ENCODE results near the gene RREB1. TPM values are rescaled to one million over a fixed set of nuclear protein-coding genes. Genes with fewer than 3 reads are reported as not detected.

The RREB1 gene
- total RNA-seq, 1 donor from 2014 or later, result 12.7 TPM

GRCh38 chr6:7201444-7201731 is 93.6 kb downstream of the RREB1 start:
- Mint-ChIP-seq H3K9me3 (no peaks in the 10 kb centered on the region), H3K27ac (no peak overlapping the region), H3K4me3 (no peak overlapping the region), H3K27me3 (ENCODE audit: insufficient read depth) (no peaks in the 10 kb centered on the region), H3K4me1 (ENCODE audit: low read depth) (peaks cover 14% of the 10 kb centered on the region), H3K36me3 (ENCODE audit: low read depth) (peaks cover 8% of the 10 kb centered on the region)
- intact Hi-C loops (cut with micrococcal nuclease), result no loop called here
- no peak for DNase-seq (ENCODE audit: low spot score)

GRCh38 chr6:7201732-7202541 is 94.2 kb downstream of the RREB1 start:
- Mint-ChIP-seq H3K36me3 (ENCODE audit: low read depth) (peaks cover 8% of the 10 kb centered on the region), H3K27ac (no peak overlapping the region), H3K4me3 (no peak overlapping the region), H3K9me3 (no peaks in the 10 kb centered on the region), H3K27me3 (ENCODE audit: insufficient read depth) (no peaks in the 10 kb centered on the region), H3K4me1 (ENCODE audit: low read depth) (peaks cover 14% of the 10 kb centered on the region)
- DNase-seq (ENCODE audit: low spot score), result no peak
- intact Hi-C loops (cut with micrococcal nuclease), result no loop called here

- H3K9me3 Mint-ChIP-seq, result no peaks in the 10 kb centered on the region
- H3K27ac Mint-ChIP-seq, result no peak overlapping the region
- no peak for DNase-seq (ENCODE audit: low spot score)
- H3K4me3 Mint-ChIP-seq, result no peak overlapping the region
- no peaks in the 10 kb centered on the region for H3K27me3 Mint-ChIP-seq (ENCODE audit: insufficient read depth)
- H3K4me1 Mint-ChIP-seq (ENCODE audit: low read depth), result peaks cover 11% of the 10 kb centered on the region
- intact Hi-C loops (cut with micrococcal nuclease), result no loop called here
- H3K36me3 Mint-ChIP-seq (ENCODE audit: low read depth), result peaks cover 7% of the 10 kb centered on the region
These were observed 95.2 kb downstream of the RREB1 start for GRCh38 chr6:7202950-7203349.

GRCh38 chr6:7203939-7204338 is 96.2 kb downstream of the RREB1 start:
- no peak overlapping the region for H3K27ac Mint-ChIP-seq
- H3K27me3 Mint-ChIP-seq (ENCODE audit: insufficient read depth), result no peaks in the 10 kb centered on the region
- intact Hi-C loops (cut with micrococcal nuclease), result no loop called here
- H3K36me3 Mint-ChIP-seq (ENCODE audit: low read depth), result peaks cover 7% of the 10 kb centered on the region
- no peaks in the 10 kb centered on the region for H3K9me3 Mint-ChIP-seq
- no peak for DNase-seq (ENCODE audit: low spot score)
- H3K4me3 Mint-ChIP-seq, result no peak overlapping the region
- peaks cover 11% of the 10 kb centered on the region for H3K4me1 Mint-ChIP-seq (ENCODE audit: low read depth)

GRCh38 chr6:7204726-7205125 is 97.0 kb downstream of the RREB1 start:
- Mint-ChIP-seq H3K4me3 (no peak overlapping the region), H3K27me3 (ENCODE audit: insufficient read depth) (no peaks in the 10 kb centered on the region), H3K36me3 (ENCODE audit: low read depth) (peaks cover 7% of the 10 kb centered on the region), H3K4me1 (ENCODE audit: low read depth) (peaks cover 11% of the 10 kb centered on the region), H3K9me3 (no peaks in the 10 kb centered on the region), H3K27ac (no peak overlapping the region)
- intact Hi-C loops (cut with micrococcal nuclease), result no loop called here
- no peak for DNase-seq (ENCODE audit: low spot score)

GRCh38 chr6:7207720-7208119 is 100.0 kb downstream of the RREB1 start:
- intact Hi-C loops (cut with micrococcal nuclease), result no loop called here
- Mint-ChIP-seq H3K9me3 (no peaks in the 10 kb centered on the region), H3K27ac (no peak overlapping the region), H3K27me3 (ENCODE audit: insufficient read depth) (no peaks in the 10 kb centered on the region), H3K36me3 (ENCODE audit: low read depth) (peaks cover 14% of the 10 kb centered on the region), H3K4me1 (ENCODE audit: low read depth) (no peaks in the 10 kb centered on the region), H3K4me3 (no peak overlapping the region)
- no peak for DNase-seq (ENCODE audit: low spot score)

- peaks cover 29% of the 10 kb centered on the region for H3K36me3 Mint-ChIP-seq (ENCODE audit: low read depth)
- H3K9me3 Mint-ChIP-seq, result no peaks in the 10 kb centered on the region
- no peak overlapping the region for H3K27ac Mint-ChIP-seq
- no peaks in the 10 kb centered on the region for H3K27me3 Mint-ChIP-seq (ENCODE audit: insufficient read depth)
- H3K4me3 Mint-ChIP-seq, result no peak overlapping the region
- H3K4me1 Mint-ChIP-seq (ENCODE audit: low read depth), result peaks cover 4% of the 10 kb centered on the region
- intact Hi-C loops (cut with micrococcal nuclease), result no loop called here
- no peak for DNase-seq (ENCODE audit: low spot score)
These were observed 105.7 kb downstream of the RREB1 start for GRCh38 chr6:7213416-7213815.

- DNase-seq (ENCODE audit: low spot score), result no peak
- Mint-ChIP-seq H3K4me1 (ENCODE audit: low read depth) (peaks cover 4% of the 10 kb centered on the region), H3K27ac (no peak overlapping the region), H3K36me3 (ENCODE audit: low read depth) (peaks cover 29% of the 10 kb centered on the region), H3K27me3 (ENCODE audit: insufficient read depth) (no peaks in the 10 kb centered on the region), H3K9me3 (no peaks in the 10 kb centered on the region), H3K4me3 (no peak overlapping the region)
- intact Hi-C loops (cut with micrococcal nuclease), result no loop called here
These were observed 106.7 kb downstream of the RREB1 start for GRCh38 chr6:7214468-7214867.

GRCh38 chr6:7215131-7215530 is 107.4 kb downstream of the RREB1 start:
- Mint-ChIP-seq H3K27me3 (ENCODE audit: insufficient read depth) (no peaks in the 10 kb centered on the region), H3K9me3 (no peaks in the 10 kb centered on the region), H3K27ac (no peak overlapping the region), H3K4me1 (ENCODE audit: low read depth) (peaks cover 4% of the 10 kb centered on the region), H3K36me3 (ENCODE audit: low read depth) (peaks cover 29% of the 10 kb centered on the region), H3K4me3 (no peak overlapping the region)
- DNase-seq (ENCODE audit: low spot score), result no peak
- intact Hi-C loops (cut with micrococcal nuclease), result no loop called here

GRCh38 chr6:7215798-7216231 is 108.1 kb downstream of the RREB1 start:
- Mint-ChIP-seq H3K27ac (no peak overlapping the region), H3K36me3 (ENCODE audit: low read depth) (peaks cover 27% of the 10 kb centered on the region)

GRCh38 chr6:7216941-7217621 is 109.3 kb downstream of the RREB1 start:
- no peaks in the 10 kb centered on the region for H3K27me3 Mint-ChIP-seq (ENCODE audit: insufficient read depth)
- no peak overlapping the region for H3K27ac Mint-ChIP-seq
- H3K4me1 Mint-ChIP-seq (ENCODE audit: low read depth), result peaks cover 4% of the 10 kb centered on the region
- DNase-seq (ENCODE audit: low spot score), result no peak
- intact Hi-C loops (cut with micrococcal nuclease), result no loop called here
- no peaks in the 10 kb centered on the region for H3K9me3 Mint-ChIP-seq
- peaks cover 20% of the 10 kb centered on the region for H3K36me3 Mint-ChIP-seq (ENCODE audit: low read depth)
- H3K4me3 Mint-ChIP-seq, result no peak overlapping the region

More at GRCh38 chr6:7215798-7216231, 108.1 kb downstream of the RREB1 start:
- intact Hi-C loops (cut with micrococcal nuclease), result no loop called here
- no peak for DNase-seq (ENCODE audit: low spot score)
- Mint-ChIP-seq H3K27me3 (ENCODE audit: insufficient read depth) (no peaks in the 10 kb centered on the region), H3K4me1 (ENCODE audit: low read depth) (peaks cover 4% of the 10 kb centered on the region), H3K4me3 (no peak overlapping the region), H3K9me3 (no peaks in the 10 kb centered on the region)

GRCh38 chr6:7218406-7218988 is 110.7 kb downstream of the RREB1 start:
- H3K4me1 Mint-ChIP-seq (ENCODE audit: low read depth), result peaks cover 1% of the 10 kb centered on the region
- no peaks in the 10 kb centered on the region for H3K9me3 Mint-ChIP-seq
- intact Hi-C loops (cut with micrococcal nuclease), result no loop called here
- no peak overlapping the region for H3K27ac Mint-ChIP-seq
- no peak overlapping the region for H3K4me3 Mint-ChIP-seq
- no peaks in the 10 kb centered on the region for H3K27me3 Mint-ChIP-seq (ENCODE audit: insufficient read depth)
- DNase-seq (ENCODE audit: low spot score), result no peak
- H3K36me3 Mint-ChIP-seq (ENCODE audit: low read depth), result peaks cover 19% of the 10 kb centered on the region

- H3K27me3 Mint-ChIP-seq (ENCODE audit: insufficient read depth), result no peaks in the 10 kb centered on the region
These were observed 111.5 kb downstream of the RREB1 start for GRCh38 chr6:7219310-7219709.

More at GRCh38 chr6:7219310-7219709, 111.5 kb downstream of the RREB1 start:
- intact Hi-C loops (cut with micrococcal nuclease), result no loop called here
- Mint-ChIP-seq H3K4me3 (no peak overlapping the region), H3K36me3 (ENCODE audit: low read depth) (peaks cover 19% of the 10 kb centered on the region), H3K27ac (no peak overlapping the region), H3K9me3 (no peaks in the 10 kb centered on the region), H3K4me1 (ENCODE audit: low read depth) (no peaks in the 10 kb centered on the region)
- DNase-seq (ENCODE audit: low spot score), result no peak
